IPS DF 19.7 (cell line): ENCODE data around the gene IL18R1.

Experiments
- DNase-seq: peaks from one replicate; pipeline ENCODE4 v3.0.0-alpha.2; 2013; ENCODE audit warnings: low read depth, low spot score

IL18R1 gene

GRCh38 chr2:102387763-102388546 is 32.4 kb downstream of the IL18R1 start:
- no peak for DNase-seq

GRCh38 chr2:102391565-102391964 is 36.0 kb downstream of the IL18R1 start:
- no peak for DNase-seq

GRCh38 chr2:102392096-102392495 is 36.5 kb downstream of the IL18R1 start:
- DNase-seq = no peak

- DNase-seq = no peak
Measured at GRCh38 chr2:102392942-102393341, 37.3 kb downstream of the IL18R1 start.

- no peak for DNase-seq
Measured at GRCh38 chr2:102396012-102396411, 40.4 kb downstream of the IL18R1 start.

- DNase-seq = no peak
Measured at GRCh38 chr2:102397209-102397608, 41.6 kb downstream of the IL18R1 start.

- DNase-seq = no peak
Measured at GRCh38 chr2:102399499-102400141, 44.0 kb downstream of the IL18R1 start.

- DNase-seq = no peak
Measured at GRCh38 chr2:102401456-102401855, 45.9 kb downstream of the IL18R1 start.

- no peak for DNase-seq
Measured at GRCh38 chr2:102401865-102402264, 46.3 kb downstream of the IL18R1 start.

GRCh38 chr2:102410952-102411351 is 55.4 kb downstream of the IL18R1 start:
- DNase-seq = no peak

GRCh38 chr2:102412199-102412598 is 56.6 kb downstream of the IL18R1 start:
- DNase-seq = no peak

- DNase-seq = no peak
Measured at GRCh38 chr2:102417946-102418345, 62.4 kb downstream of the IL18R1 start.

- DNase-seq = no peak
Measured at GRCh38 chr2:102418421-102418961, 62.9 kb downstream of the IL18R1 start.

GRCh38 chr2:102420290-102420689 is 64.7 kb downstream of the IL18R1 start:
- no peak for DNase-seq

GRCh38 chr2:102421890-102422759 is 66.5 kb downstream of the IL18R1 start:
- DNase-seq = no peak

GRCh38 chr2:102422910-102423309 is 67.3 kb downstream of the IL18R1 start, which contains the start of gene IL18RAP:
IL18RAP (plus strand) TSS chr2:102423160; CDS start chr2:102423278, 118 bp downstream.
- no peak for DNase-seq

- DNase-seq = no peak
Measured at GRCh38 chr2:102423368-102423767, 67.8 kb downstream of the IL18R1 start.

GRCh38 chr2:102424754-102425153 is 69.2 kb downstream of the IL18R1 start:
- DNase-seq = no peak

GRCh38 chr2:102425441-102426132 is 70.0 kb downstream of the IL18R1 start:
- no peak for DNase-seq

GRCh38 chr2:102427249-102427648 is 71.7 kb downstream of the IL18R1 start:
- DNase-seq = no peak

- DNase-seq = no peak
Measured at GRCh38 chr2:102428573-102428972, 73.0 kb downstream of the IL18R1 start.
